Neuronal stem cell (in vitro differentiated cells): ENCODE measurements around the gene MPRIP.

ENCODE experiments used
- DNase-seq: peaks from one replicate; pipeline ENCODE4 v3.0.0-alpha.2; 2013; ENCODE audit warnings: low spot score
- H2AFZ ChIP-seq: one replicate; pipeline ENCODE4 v1.6.1; 2013; ENCODE audit warnings: mild to moderate bottlenecking, low read length, inconsistent platforms
- H2AK5ac ChIP-seq: 2 replicates; pipeline ENCODE4 v1.6.1; 2013; ENCODE audit warnings: low read depth, mild to moderate bottlenecking, inconsistent platforms, low read length, moderate library complexity, mixed read lengths
- H2BK120ac ChIP-seq: 2 replicates; pipeline ENCODE4 v1.6.1; 2013; ENCODE audit warnings: low read depth, mild to moderate bottlenecking, inconsistent platforms, low read length, moderate library complexity, mixed read lengths
- H2BK12ac ChIP-seq: one replicate; pipeline ENCODE4 v1.6.1; 2013; ENCODE audit warnings: low read length, inconsistent platforms
- H2BK15ac ChIP-seq: 2 replicates; pipeline ENCODE4 v1.6.1; 2013; ENCODE audit warnings: mild to moderate bottlenecking, low read length, inconsistent platforms, mixed read lengths
- H2BK5ac ChIP-seq: one replicate; pipeline ENCODE4 v1.6.1; 2013; ENCODE audit warnings: inconsistent platforms, mild to moderate bottlenecking, low read length, moderate library complexity
- H3K14ac ChIP-seq: one replicate; pipeline ENCODE4 v1.6.1; 2013; ENCODE audit warnings: low read length, inconsistent platforms
- H3K18ac ChIP-seq: 2 replicates; pipeline ENCODE4 v1.6.1; 2013; ENCODE audit warnings: low read length, inconsistent platforms
- H3K23ac ChIP-seq: 2 replicates; pipeline ENCODE4 v1.6.1; 2013; ENCODE audit warnings: low read depth, mild to moderate bottlenecking, mixed read lengths, low read length, inconsistent platforms; ENCODE audit not compliant: poor library complexity
- H3K27ac ChIP-seq: replicated peaks from 3 replicates; pipeline ENCODE4 v1.5.1; 2013; ENCODE audit warnings: low read length, inconsistent platforms
- H3K27me3 ChIP-seq, 3 experiments: 2 replicates each; pipeline ENCODE4 v1.6.1; 2013; ENCODE audit warnings: low read length in 3 of 3, mild to moderate bottlenecking in 2 of 3, inconsistent platforms in 1 of 3, low read depth in 1 of 3, mixed read lengths in 1 of 3, moderate library complexity in 1 of 3; ENCODE audit not compliant: control insufficient read depth in 3 of 3, insufficient read depth in 3 of 3
- H3K36me3 ChIP-seq, 2 donors: replicated peaks in 1 of 2; 2 replicates each; pipeline ENCODE4 v1.6.1; 2013; ENCODE audit warnings: low read length in 2 of 2; ENCODE audit not compliant: control insufficient read depth in 2 of 2, insufficient read depth in 2 of 2
- H3K4ac ChIP-seq: 2 replicates; pipeline ENCODE4 v1.6.1; 2013; ENCODE audit warnings: inconsistent platforms, mild to moderate bottlenecking, low read length, moderate library complexity
- H3K4me1 ChIP-seq, 2 donors: 1 replicate in 1 of 2; 2 replicates in 1 of 2; pipeline ENCODE4 v1.6.1; 2013; ENCODE audit warnings: low read length in 2 of 2, low read depth in 1 of 2; ENCODE audit not compliant: control insufficient read depth in 2 of 2, insufficient read depth in 1 of 2
- H3K4me2 ChIP-seq: one replicate; pipeline ENCODE4 v1.6.1; 2013; ENCODE audit warnings: mild to moderate bottlenecking, low read length, inconsistent platforms; ENCODE audit not compliant: insufficient read depth, poor library complexity, severe bottlenecking
- H3K4me3 ChIP-seq, 2 donors: 2 replicates each; pipeline ENCODE4 v1.5.1; 2013; ENCODE audit warnings: low read length in 2 of 2, mild to moderate bottlenecking in 2 of 2, inconsistent platforms in 1 of 2, moderate library complexity in 1 of 2
- H3K79me1 ChIP-seq: one replicate; pipeline ENCODE4 v1.6.1; 2013; ENCODE audit warnings: low read depth, mild to moderate bottlenecking, inconsistent platforms, low read length, moderate library complexity
- H3K9ac ChIP-seq: one replicate; pipeline ENCODE4 v1.6.1; 2013; ENCODE audit warnings: mild to moderate bottlenecking, low read depth, low read length, inconsistent platforms; ENCODE audit not compliant: poor library complexity
- H3K9me3 ChIP-seq, 2 donors: replicated peaks in 1 of 2; 2 replicates each; pipeline versions ENCODE3 to v1.6.1; 2013; ENCODE audit warnings: low read length in 2 of 2, mild to moderate bottlenecking in 2 of 2, inconsistent platforms in 1 of 2, low read depth in 1 of 2, mixed read lengths in 1 of 2, moderate library complexity in 1 of 2; ENCODE audit not compliant: control insufficient read depth in 2 of 2, insufficient read depth in 1 of 2
- H4K8ac ChIP-seq: one replicate; pipeline ENCODE4 v1.6.1; 2013; ENCODE audit warnings: low read depth, mild to moderate bottlenecking, inconsistent platforms, low read length, moderate library complexity
- H4K91ac ChIP-seq: one replicate; pipeline ENCODE4 v1.6.1; 2013; ENCODE audit warnings: low read length, low read depth, mild to moderate bottlenecking, inconsistent platforms; ENCODE audit not compliant: poor library complexity
- WGBS, 2 donors: extraction: QIAGEN DNeasy Blood & Tissue Kit; methylation state at CpG; one replicate each; pipeline ENCODE4 v1.1.7; 2013; ENCODE audit warnings: missing lambda C conversion rate in 2 of 2, mixed read lengths in 1 of 2; ENCODE audit not compliant: insufficient read length in 2 of 2, insufficient replicate concordance in 1 of 2; ENCODE audit errors: extremely low coverage in 2 of 2; 5-methylcytosine and 5-hydroxymethylcytosine counted together

MPRIP gene

DNA sequence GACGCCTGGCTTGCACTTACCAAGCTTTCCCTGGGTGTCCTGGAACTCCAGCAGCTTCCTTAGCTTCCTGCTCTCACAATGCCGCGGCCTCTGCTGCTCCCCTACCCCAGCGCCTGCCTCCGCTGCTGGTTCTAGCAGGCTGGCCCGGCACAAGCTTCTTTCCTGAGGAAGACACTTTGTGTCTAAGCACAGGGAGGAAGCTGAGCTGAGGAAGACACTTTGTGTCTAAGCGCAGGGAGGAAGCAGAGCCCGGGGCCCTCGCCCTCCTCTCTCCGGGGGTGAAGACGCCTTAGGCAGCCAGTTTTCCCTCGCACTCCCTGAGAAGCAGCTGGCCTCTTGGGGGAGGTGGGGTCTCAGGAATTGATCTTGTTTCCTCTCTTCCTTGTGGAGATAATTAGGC is 99.0 kb downstream of the MPRIP start:
- Histone ChIP-seq H3K27ac (no peak overlapping the region), H2AFZ (no peak overlapping the region), H3K4me3 (no peak overlapping the region), H3K27me3 (no peaks in the 10 kb centered on the region), H3K4ac (no peak overlapping the region), H2AK5ac (no peak overlapping the region), H4K91ac (no peak overlapping the region), H3K79me1 (no peaks in the 10 kb centered on the region), H3K14ac (no peak overlapping the region), H3K23ac (peak overlapping the region; percentile 27), H3K9ac (no peak overlapping the region), H3K9me3 (no peaks in the 10 kb centered on the region), H2BK12ac (no peak overlapping the region), H2BK15ac (no peak overlapping the region), H3K4me1 (peaks cover 0 to 1% of the 10 kb centered on the region in 2 donors), H4K8ac (no peak overlapping the region), H2BK5ac (no peak overlapping the region), H3K18ac (no peak overlapping the region), H3K4me2 (no peak overlapping the region), H2BK120ac (no peak overlapping the region), H3K36me3 (peaks cover 35 to 86% of the 10 kb centered on the region in 2 donors)
- DNase-seq: no peak
- WGBS, 2 donors: no CpG with 5 or more reads among the region's 12 CpGs

DNA sequence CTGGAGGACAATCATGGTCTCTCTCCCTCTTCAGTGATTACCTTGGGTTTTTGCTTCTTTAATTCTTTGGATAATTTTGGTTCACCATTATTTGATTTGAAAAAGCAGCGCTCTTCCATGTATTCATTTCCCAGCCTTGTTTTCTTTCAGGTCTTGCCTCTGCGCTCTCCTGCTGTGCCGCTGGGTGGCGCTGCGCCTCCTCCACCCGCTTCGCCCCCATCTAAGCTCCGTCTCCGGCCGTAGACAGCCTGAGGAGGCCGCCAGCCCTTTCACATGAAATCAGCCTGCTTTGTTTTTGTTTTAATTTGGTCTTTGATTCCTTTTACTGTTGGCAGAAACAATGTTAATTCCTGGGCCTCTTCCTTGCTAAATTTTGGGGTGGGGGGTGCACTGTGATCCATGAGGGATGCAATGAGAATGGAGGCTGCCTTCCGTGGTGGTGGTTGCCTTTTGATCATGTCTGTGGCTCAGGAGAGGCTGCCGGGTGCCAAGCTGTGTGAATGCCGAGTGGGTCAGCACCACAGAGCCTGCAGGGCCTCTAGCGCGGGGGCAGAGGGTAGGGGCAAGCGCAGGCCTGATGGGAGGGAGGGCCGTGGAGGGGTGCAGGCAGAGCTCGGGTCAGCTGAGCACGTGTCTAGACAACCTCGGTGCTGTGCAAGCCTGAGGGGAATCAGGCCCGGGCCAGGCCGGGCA is 99.7 kb downstream of the MPRIP start:
- Histone ChIP-seq H2AFZ (no peak overlapping the region), H3K27ac (no peak overlapping the region), H2BK5ac (no peak overlapping the region), H4K8ac (no peak overlapping the region), H2BK12ac (no peak overlapping the region), H3K79me1 (no peaks in the 10 kb centered on the region), H3K4me1 (peaks cover 0 to 1% of the 10 kb centered on the region in 2 donors), H3K18ac (peak overlapping the region; percentile 89), H3K4ac (no peak overlapping the region), H3K23ac (peak overlapping the region; percentile 26), H2BK120ac (no peak overlapping the region), H2BK15ac (no peak overlapping the region), H3K14ac (no peak overlapping the region), H3K9ac (peak overlapping the region; percentile 9), H3K4me3 (no peak overlapping the region), H3K9me3 (no peaks in the 10 kb centered on the region), H3K36me3 (peaks cover 36 to 86% of the 10 kb centered on the region in 2 donors), H2AK5ac (no peak overlapping the region), H3K27me3 (no peaks in the 10 kb centered on the region), H3K4me2 (no peak overlapping the region), H4K91ac (no peak overlapping the region)
- peak; percentile 38 for DNase-seq
- no CpG with 5 or more reads among the region's 23 CpGs for WGBS, 2 donors

DNA sequence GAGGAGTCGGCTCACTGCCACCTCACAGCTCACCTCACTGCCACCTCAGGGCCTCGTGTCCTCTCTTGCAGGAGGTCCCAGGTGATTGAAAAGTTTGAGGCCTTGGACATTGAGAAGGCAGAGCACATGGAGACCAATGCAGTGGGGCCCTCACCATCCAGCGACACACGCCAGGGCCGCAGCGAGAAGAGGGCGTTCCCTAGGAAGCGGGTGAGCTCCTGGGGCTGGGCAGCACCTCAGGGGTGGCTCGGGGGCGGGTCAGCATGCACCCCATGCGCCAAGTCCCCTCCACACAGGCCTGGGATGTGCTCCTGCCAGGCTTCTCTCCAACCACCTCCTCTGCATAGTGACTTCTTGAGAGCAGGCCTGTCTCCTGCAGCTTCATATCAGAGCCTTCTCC is 100.3 kb downstream of the MPRIP start:
- Histone ChIP-seq H3K4ac (no peak overlapping the region), H2BK12ac (no peak overlapping the region), H3K4me1 (peaks cover 0 to 1% of the 10 kb centered on the region in 2 donors), H4K8ac (no peak overlapping the region), H3K4me3 (no peak overlapping the region), H3K23ac (no peak overlapping the region), H3K4me2 (no peak overlapping the region), H3K18ac (no peak overlapping the region), H3K27ac (no peak overlapping the region), H2AFZ (no peak overlapping the region), H4K91ac (no peak overlapping the region), H2AK5ac (no peak overlapping the region), H3K9ac (no peak overlapping the region), H3K9me3 (no peaks in the 10 kb centered on the region), H2BK5ac (no peak overlapping the region), H2BK120ac (no peak overlapping the region), H3K27me3 (no peaks in the 10 kb centered on the region), H3K36me3 (peaks cover 38 to 89% of the 10 kb centered on the region in 2 donors), H3K14ac (no peak overlapping the region), H3K79me1 (no peaks in the 10 kb centered on the region), H2BK15ac (no peak overlapping the region)
- no CpG with 5 or more reads among the region's 11 CpGs for WGBS, 2 donors
- no peak for DNase-seq

DNA sequence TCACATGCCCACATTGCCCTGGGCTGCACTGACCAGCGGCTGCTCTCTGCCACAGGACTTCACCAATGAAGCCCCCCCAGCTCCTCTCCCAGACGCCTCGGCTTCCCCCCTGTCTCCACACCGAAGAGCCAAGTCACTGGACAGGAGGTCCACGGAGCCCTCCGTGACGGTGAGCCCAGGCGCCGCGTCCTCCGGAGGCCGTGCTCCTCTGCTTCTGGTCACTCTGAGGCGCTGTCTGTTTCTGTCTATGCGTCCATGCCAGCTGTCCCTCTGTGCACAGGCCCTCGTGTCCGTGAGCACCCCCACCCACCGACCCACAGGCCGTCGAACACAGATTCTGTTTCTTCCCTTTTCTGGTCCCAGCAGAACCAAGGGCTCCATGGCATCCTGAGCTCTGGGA is 101.2 kb downstream of the MPRIP start:
- peaks cover 34 to 90% of the 10 kb centered on the region in 2 donors for H3K36me3 ChIP-seq
- no peak overlapping the region for H2AFZ ChIP-seq
- no peak for DNase-seq
- no peaks in the 10 kb centered on the region for H3K27me3 ChIP-seq
- no peak overlapping the region for H3K4me3 ChIP-seq
- H3K79me1 ChIP-seq: no peaks in the 10 kb centered on the region
- H3K9ac ChIP-seq: peak overlapping the region; percentile 10
- H3K14ac ChIP-seq: no peak overlapping the region
- H3K4me1 ChIP-seq: peaks cover 0 to 1% of the 10 kb centered on the region in 2 donors
- no peak overlapping the region for H4K8ac ChIP-seq
- no peak overlapping the region for H2BK5ac ChIP-seq
- H3K27ac ChIP-seq: no peak overlapping the region
- no peak overlapping the region for H2BK120ac ChIP-seq
- no peaks in the 10 kb centered on the region for H3K9me3 ChIP-seq
- H2BK12ac ChIP-seq: no peak overlapping the region
- H3K4ac ChIP-seq: no peak overlapping the region
- H2AK5ac ChIP-seq: no peak overlapping the region
- no peak overlapping the region for H4K91ac ChIP-seq
- no peak overlapping the region for H3K18ac ChIP-seq
- H3K23ac ChIP-seq: no peak overlapping the region
- H3K4me2 ChIP-seq: no peak overlapping the region
- no peak overlapping the region for H2BK15ac ChIP-seq
- no CpG with 5 or more reads among the region's 19 CpGs for WGBS, 2 donors
